NCI-H128 (cell line): ENCODE results near the gene GPR45.
A peak's percentile ranks its signal among the peaks of the same experiment; 100 is the strongest.
"Not testable (repeated sequence)": the region's sequence is repeated elsewhere in the genome, so short reads cannot be mapped to it uniquely, and the experiment has no call there.

Source experiments
- DNase-seq: peaks from one replicate; lab custom pipeline; 2025; ENCODE audit not compliant: unreplicated experiment; lab: John Stamatoyannopoulos, UW

Gene GPR45

GRCh38 chr2:105241443-105241842 is at the start of gene GPR45:
GPR45 (plus strand) TSS chr2:105241743; CDS start chr2:105241859, 116 bp downstream.
- no peak for DNase-seq

GRCh38 chr2:105194022-105194675 is 47.4 kb upstream of the GPR45 start:
- DNase-seq, result no peak

GRCh38 chr2:105196651-105197050 is 44.9 kb upstream of the GPR45 start:
- no peak for DNase-seq

- DNase-seq, result no peak
Measured at GRCh38 chr2:105215586-105216192, 25.9 kb upstream of the GPR45 start.

GRCh38 chr2:105220604-105221003 is 20.9 kb upstream of the GPR45 start:
- DNase-seq, result no peak

- DNase-seq, result no peak
Measured at GRCh38 chr2:105224444-105224843, 17.1 kb upstream of the GPR45 start.

GRCh38 chr2:105231232-105231619 is 10.3 kb upstream of the GPR45 start:
- DNase-seq, result no peak

- peak; percentile 59 for DNase-seq
Measured at GRCh38 chr2:105235388-105236059, 6.0 kb upstream of the GPR45 start.

- no peak for DNase-seq
Measured at GRCh38 chr2:105236060-105236424, 5.5 kb upstream of the GPR45 start.

- DNase-seq, result no peak
Measured at GRCh38 chr2:105237045-105237765, 4.3 kb upstream of the GPR45 start.

- no peak for DNase-seq
Measured at GRCh38 chr2:105238664-105239240, 2.8 kb upstream of the GPR45 start.

GRCh38 chr2:105239924-105240323 is 1.6 kb upstream of the GPR45 start:
- DNase-seq, result no peak

GRCh38 chr2:105242286-105242993 is 897 bp downstream of the GPR45 start:
- no peak for DNase-seq

GRCh38 chr2:105243961-105244360 is 2.4 kb downstream of the GPR45 start:
- no peak for DNase-seq

- DNase-seq, result no peak
Measured at GRCh38 chr2:105244451-105244850, 2.9 kb downstream of the GPR45 start.

GRCh38 chr2:105248316-105249070 is 7.0 kb downstream of the GPR45 start:
- no peak for DNase-seq

- no peak for DNase-seq
Measured at GRCh38 chr2:105249181-105249580, 7.6 kb downstream of the GPR45 start.

GRCh38 chr2:105249891-105250290 is 8.3 kb downstream of the GPR45 start:
- DNase-seq, result no peak

GRCh38 chr2:105251016-105251648 is 9.6 kb downstream of the GPR45 start:
- DNase-seq, result not testable (repeated sequence)

- no peak for DNase-seq
Measured at GRCh38 chr2:105252271-105252670, 10.7 kb downstream of the GPR45 start.
